Measurements from ENCODE around the gene PRKACA. TPM values are rescaled to one million over a fixed set of nuclear protein-coding genes. Genes with fewer than 3 reads are reported as not detected.

PRKACA gene
- total RNA-seq, 1 donor from 2014 or later: 27.0 TPM

- DNase-seq (ENCODE audit: low read depth in 2 of 2): no peak
Observed at GRCh38 chr19:14116918-14117578, 514 bp downstream of the PRKACA start.

- no peak for DNase-seq (ENCODE audit: low read depth in 2 of 2)
Observed at GRCh38 chr19:14116525-14116917, 1.0 kb downstream of the PRKACA start.

- no peak for DNase-seq (ENCODE audit: low read depth in 2 of 2)
Observed at GRCh38 chr19:14115756-14116155, 1.8 kb downstream of the PRKACA start.

DNA sequence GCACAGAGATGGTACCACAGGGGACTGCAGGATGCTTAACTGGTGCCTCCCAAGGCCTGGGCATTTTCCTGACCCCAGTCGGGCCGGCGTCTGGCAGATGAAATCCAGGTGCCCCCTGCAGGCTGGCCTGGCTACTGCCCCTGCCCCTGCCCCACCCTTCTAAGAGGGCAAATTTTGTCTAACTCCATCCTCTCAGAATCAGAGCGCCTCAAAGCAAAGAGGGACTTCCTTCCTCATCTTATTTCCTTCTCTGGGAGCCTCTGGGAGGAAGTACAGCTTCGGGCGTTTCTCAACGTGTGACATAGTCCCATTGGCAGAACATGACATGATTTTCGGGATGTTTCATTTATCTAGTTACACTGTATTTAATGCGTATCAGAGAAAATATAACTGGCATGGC, 2.7 kb downstream of the PRKACA start:
- DNase-seq (ENCODE audit: low read depth in 2 of 2): peak; percentile 47 to 60

DNA sequence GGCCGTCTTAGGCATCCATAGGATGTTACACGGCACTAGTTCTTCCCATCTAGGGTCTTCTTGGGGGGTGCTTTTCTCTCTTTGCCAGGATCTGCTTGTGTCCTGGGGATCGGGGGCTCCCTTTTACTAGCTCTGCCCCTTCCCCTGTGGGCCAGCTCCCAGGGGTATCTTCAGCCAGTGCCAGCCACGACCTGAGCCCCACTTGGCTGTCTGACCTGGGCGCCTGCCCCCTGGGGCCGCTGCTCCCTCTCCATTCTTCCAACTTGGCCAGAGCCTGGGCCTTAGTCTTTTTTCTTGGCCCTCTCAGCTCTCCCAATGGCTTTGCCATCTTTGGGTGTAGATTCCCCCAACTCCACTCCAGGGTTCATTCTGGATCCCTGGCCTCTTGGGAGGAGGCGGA, 3.1 kb downstream of the PRKACA start:
- no peak for DNase-seq (ENCODE audit: low read depth in 2 of 2)

GRCh38 chr19:14113762-14114414, 3.7 kb downstream of the PRKACA start:
- DNase-seq (ENCODE audit: low read depth in 2 of 2): no peak

GRCh38 chr19:14112809-14113385, 4.7 kb downstream of the PRKACA start:
- no peak for DNase-seq (ENCODE audit: low read depth in 2 of 2)

DNA sequence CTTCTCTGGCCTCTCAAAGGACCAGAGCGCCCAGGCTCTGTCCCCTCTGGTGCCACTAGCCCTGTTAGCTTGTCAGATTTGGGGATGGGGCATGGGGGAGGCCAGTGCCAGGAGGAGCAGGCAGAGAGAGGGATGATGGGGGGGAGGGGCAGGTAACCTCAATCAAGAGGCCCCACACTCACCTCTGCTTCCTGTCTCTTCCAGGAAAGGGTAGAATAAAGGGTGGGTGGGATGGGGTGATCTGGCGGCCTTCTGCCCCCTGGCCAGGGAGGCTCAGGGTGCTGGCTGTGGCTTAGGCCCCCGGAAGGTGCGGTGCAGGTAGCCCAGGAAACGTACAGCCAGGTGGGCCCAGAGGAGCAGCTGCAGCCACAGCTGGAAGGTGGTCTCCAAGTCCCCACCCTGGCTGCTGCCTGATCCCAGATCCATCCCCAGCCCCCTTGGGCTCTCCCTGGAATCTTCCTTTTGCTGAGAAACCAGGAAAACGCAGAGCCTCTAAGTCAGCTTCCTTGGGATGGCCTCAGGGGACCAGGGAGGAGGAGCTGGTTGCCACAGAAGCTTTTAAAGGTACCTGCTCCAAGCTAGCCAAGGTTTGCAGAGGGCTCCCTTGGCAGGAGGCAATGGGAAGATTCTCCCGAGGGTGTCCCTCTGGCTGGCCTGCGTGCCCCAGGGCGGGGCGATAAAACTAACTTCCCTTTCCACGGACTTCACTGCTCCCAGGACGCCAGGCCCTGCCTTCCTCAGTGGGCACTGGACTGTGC, 5.3 kb downstream of the PRKACA start:
- DNase-seq (ENCODE audit: low read depth in 2 of 2): no peak

- DNase-seq (ENCODE audit: low read depth in 2 of 2): no peak
Observed at GRCh38 chr19:14111486-14111885, 6.1 kb downstream of the PRKACA start.

GRCh38 chr19:14110650-14111049, 6.9 kb downstream of the PRKACA start:
- no peak for DNase-seq (ENCODE audit: low read depth in 2 of 2)

- peak; percentile 38 to 92 for DNase-seq (ENCODE audit: low read depth in 2 of 2)
Observed at GRCh38 chr19:14107581-14108461, 9.7 kb downstream of the PRKACA start.

DNA sequence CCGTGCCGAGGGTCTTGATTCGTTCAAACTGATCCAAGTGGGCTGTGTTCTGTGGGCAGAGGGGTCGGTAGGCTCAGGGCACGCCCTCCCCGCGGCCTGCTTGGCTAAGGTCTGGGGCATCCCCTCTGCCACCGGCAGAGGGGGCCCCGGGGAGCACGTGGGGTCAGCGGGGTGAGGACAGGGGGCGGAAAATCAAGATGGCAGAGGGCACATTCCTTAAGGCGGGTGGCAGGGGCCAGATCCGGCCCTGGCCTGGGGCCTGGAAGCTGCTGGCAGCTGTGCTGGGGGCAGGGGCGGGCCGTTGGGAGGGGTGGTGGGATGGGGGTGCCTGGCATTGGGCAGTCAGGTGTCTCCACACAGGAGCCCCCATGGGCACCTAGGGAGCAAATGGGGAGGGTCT, 10.7 kb downstream of the PRKACA start:
- no peak for DNase-seq (ENCODE audit: low read depth in 2 of 2)

- DNase-seq (ENCODE audit: low read depth in 2 of 2): no peak
Observed at GRCh38 chr19:14105680-14106079, 11.9 kb downstream of the PRKACA start.

- no peak for DNase-seq (ENCODE audit: low read depth in 2 of 2)
Observed at GRCh38 chr19:14103310-14103709, 14.3 kb downstream of the PRKACA start.

- DNase-seq (ENCODE audit: low read depth in 2 of 2): no peak
Observed at GRCh38 chr19:14102756-14103155, 14.8 kb downstream of the PRKACA start.

- no peak for DNase-seq (ENCODE audit: low read depth in 2 of 2)
Observed at GRCh38 chr19:14102102-14102696, 15.4 kb downstream of the PRKACA start.

GRCh38 chr19:14101003-14101545, 16.5 kb downstream of the PRKACA start:
- DNase-seq (ENCODE audit: low read depth in 2 of 2): no peak

GRCh38 chr19:14097532-14098151, 19.9 kb downstream of the PRKACA start:
- DNase-seq (ENCODE audit: low read depth in 2 of 2): no peak

DNA sequence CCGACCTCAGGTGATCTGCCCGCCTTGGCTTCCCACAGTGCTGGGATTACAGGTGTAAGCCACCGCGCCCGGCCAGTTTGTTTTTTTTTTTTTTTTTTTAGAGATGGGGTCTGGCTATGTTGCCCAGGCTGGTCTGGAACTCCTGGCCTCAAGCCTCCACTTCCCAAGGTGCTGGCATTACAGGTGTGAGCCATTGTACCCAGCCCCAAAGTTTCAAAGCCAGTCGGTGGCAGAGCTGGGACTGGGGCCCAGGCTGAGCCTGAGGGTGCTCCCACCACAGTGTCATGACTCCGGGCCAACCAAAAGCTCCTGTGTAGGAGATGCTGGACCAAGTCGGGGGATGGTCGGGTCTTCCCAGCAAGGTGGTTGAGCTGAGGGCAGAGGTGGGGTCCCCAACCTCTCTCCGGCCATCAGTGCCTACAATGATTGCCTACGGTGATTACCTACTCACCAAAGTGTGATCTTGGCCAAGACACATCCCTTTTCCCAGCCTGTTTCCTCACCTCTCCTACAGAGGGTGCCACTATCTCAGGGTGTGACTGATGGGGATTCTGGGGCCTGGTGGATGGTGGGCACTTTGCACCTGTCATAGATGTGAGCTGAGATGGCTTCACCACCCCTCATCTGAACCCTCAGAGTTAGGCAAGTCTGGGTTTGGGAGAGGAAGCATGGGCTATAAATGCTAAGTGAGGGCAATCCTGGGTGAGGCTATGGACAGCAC, 21.1 kb downstream of the PRKACA start:
- DNase-seq (ENCODE audit: low read depth in 2 of 2): no peak

Measured in lung microvascular endothelial cell (primary cell).